GM18498 (cell line): ENCODE data around the gene MBNL1.
"Not testable (repeated sequence)": the region's sequence is repeated elsewhere in the genome, so short reads cannot be mapped to it uniquely, and the experiment has no call there.

Source experiments
- ATAC-seq: cut with Tn5 transposase; IDR thresholded peaks from one replicate; pipeline ENCODE4 v1.9.1; 2021; ENCODE audit warnings: mild to moderate bottlenecking, moderate library complexity; ENCODE audit not compliant: unreplicated experiment

Gene MBNL1

DNA sequence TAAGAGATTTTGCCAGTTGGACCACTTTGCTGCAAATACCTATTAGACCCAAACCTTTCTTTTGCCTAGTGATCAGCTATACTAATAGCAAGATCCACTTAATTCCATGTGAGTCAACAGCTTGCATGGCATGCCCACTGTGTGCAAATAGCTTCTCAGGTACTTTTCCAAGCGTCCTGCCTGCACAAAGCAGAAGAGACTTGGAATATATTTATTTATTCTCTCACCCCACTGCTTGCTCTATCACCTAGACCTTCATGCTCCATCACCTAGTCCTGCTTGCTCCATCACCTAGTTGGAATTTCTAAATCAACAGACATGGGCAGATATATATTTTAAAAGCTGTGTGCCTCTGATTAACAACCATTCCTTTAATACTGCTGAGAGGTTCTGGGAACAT is 47.6 kb downstream of the MBNL1 start:
- no peak for ATAC-seq

DNA sequence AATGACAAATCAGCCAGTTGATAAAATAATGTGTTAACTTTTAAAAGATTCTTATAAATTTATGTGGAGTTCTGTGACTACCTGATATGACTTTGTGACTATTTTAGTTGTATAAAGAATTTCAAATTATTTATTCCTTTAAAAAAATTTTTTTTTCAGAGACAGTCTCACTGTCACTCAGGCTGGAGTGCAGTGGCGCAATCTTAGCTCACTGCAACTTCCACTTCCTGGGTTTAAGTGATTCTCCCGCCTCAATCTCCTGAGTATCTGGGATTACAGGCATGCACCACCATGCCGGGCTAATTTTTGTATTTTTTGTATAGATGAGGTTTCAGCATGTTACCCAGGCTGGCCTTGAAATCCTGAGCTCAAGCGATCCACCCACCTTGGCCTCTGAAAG is 48.5 kb downstream of the MBNL1 start:
- no peak for ATAC-seq

DNA sequence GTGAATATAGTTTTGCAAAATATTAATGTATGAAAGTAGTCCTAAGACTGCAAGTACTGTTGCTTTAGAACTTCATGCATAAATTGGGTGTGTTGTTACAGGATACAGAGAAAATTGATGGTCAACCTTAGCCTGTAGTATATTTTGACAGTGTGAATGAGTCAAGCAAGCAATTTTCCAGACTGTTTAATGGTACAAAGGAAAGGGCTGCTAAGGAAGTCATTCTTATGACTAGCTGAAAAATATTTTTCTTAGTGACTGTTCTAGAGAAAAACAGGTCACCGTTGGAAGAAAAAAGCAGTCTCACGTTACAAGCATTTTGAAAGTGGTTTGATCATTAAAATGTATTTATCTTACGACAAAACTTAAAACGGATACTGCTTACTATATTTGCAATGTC is 49.2 kb downstream of the MBNL1 start:
- ATAC-seq = no peak

DNA sequence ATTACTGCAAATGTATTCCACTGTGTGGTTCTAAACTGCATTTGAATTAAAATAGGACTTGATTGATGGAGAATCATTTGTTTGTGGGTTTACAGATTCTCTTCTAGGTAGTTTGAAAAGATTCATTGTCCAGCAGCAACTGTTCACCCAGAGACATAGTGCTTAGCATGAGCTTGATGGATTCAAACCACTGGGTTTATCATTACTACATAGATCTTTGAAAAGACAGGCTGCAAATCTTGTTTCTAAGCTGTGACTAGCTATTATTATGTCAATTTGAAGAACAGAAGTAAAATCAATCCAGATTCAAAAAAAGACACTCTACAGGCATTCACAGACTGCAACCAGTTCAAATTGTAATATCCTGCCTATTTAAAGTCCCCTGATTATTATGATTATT is 49.8 kb downstream of the MBNL1 start:
- ATAC-seq = no peak

DNA sequence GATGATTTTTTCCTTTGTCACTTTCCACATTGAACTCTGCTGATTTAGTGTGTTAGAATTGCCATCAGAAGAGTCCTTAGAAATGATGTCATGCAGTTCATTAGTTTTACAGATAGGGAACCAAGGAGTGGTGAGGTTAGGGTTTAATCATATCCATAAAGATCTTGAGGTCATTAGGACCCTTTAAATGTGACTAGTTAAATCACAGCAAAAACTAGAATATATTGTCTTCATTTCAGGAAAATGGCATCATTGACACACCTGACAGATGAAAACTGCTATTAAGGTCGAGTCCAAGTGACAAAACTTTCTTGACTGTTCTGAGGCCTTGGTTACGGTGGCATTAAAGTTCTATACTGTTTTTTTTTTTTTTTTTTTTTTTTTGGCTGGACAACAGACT is 50.5 kb downstream of the MBNL1 start:
- no peak for ATAC-seq

DNA sequence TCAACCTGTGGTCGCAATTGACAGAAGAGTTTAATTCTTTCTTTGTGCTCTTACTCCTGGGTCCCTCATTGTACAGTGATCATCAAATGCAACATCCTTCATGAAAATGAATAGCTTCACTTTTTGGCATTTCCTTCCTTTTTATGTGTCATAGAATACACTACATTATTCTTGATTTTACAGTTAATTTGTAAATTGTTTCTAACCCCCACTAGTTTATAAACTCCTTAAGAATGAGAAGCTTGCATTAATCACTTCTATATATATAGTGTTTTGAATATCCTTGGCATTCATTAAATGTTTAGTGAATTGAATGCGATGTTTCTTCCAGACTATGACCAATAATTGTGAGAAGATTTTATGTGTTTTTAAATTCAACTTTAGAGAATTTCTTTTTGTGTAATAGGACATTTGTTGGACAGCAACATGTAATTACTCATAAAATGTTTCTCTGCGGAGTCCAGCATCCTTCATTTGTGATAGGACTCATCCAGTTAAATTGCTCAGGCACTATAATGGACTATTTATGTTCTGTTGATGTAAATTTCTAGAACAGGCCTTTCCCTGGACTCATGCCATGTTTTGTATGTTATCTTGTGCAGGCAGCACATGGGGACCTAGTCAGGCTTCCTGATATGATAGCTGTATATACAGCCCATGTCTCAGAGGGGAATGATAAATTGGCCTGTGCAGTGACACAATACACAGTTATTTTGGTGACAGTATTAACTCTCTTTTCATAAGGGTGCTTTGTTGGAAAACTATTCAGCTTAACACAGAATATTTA is 51.3 kb downstream of the MBNL1 start:
- no peak for ATAC-seq

DNA sequence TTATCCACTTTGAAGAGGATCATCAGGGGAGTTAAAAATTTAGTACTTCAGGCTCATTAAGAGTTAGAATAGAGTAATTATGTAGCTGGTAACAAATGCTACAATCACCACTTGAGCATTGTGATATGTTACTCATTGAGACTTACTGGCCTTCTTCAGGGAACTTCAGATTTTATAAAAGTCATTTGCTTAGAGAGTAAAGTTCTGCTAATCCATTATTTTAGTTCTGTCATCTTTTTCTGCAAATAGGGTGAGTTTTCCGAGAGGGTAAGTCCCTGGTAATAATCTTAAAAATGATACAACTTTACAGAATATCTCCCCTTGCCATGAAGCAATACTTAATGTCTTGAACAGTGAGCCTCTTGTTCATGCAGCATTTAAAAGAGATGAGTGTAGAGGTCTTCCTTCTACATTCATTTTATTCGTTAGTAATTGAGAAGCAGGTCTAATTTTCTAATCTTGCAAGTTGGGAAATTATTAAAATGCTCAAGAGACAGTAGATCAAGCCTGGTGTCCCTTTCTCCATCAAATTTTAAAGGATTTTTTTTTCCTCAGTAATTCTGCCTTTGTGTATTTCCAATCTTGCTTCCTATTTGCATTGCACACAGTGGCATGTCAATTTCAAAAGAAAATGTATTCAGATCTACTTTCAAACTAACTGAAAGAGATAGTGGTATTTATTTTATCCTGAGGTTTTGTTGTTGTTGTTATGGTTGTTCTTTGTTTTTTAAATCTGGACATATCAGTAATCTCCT is 52.6 kb downstream of the MBNL1 start:
- ATAC-seq = no peak

DNA sequence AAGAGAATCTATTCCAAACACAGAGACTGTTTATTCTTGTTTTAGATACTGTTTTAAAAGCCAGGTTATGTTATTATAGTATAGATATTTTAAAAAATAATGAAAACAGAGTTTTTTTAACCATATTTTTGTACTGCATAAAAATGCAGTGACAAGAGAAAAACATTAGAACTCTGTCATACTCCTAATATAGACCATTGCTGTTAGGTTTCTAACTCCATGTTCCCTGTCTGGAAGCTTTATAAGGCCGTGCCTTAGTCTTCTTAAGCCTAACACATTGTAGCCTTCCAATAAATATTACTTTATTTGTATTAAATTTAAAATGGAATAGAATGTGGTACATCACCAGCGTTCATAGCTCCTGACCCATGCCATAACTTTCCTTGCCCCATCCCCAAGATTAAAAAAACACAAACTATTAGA is 53.2 kb downstream of the MBNL1 start:
- ATAC-seq = no peak

DNA sequence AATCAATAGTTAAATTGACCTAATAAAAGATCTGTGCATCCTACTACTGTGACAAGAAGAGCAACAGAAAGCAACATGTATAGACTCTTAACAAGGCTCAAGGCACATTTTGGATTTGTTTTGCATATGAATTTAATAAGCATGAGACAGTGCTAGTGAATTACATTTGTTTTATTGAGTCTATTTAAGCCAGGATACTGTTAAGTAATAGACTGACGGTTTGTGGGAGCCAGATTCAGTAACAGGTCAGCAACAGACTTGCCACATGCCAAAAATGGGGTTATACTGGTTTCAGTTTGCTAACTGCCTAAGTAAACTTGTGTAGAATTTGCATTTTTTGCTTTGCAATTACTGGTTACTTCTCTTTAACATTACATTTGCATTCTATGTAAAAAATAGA is 54.0 kb downstream of the MBNL1 start:
- ATAC-seq = peak; percentile 66

DNA sequence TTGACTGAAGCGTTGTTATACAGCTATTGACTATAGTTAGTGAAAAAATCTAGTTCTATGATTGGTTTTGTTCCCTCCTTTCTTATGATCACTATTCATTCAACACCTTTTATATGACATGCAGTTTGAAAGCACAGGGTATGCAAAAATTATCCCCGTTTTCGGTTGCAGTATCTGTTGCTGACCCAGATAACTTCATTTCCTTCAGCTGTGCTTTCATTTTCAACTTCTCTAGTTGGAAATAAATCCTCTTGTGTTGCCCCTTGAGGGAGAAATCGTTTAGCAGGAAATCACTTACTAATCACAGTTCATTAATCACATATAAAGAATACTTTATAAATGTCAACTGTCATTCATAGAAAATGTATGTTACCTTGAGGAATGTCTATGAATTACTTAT is 55.1 kb downstream of the MBNL1 start:
- ATAC-seq = peak; percentile 80

DNA sequence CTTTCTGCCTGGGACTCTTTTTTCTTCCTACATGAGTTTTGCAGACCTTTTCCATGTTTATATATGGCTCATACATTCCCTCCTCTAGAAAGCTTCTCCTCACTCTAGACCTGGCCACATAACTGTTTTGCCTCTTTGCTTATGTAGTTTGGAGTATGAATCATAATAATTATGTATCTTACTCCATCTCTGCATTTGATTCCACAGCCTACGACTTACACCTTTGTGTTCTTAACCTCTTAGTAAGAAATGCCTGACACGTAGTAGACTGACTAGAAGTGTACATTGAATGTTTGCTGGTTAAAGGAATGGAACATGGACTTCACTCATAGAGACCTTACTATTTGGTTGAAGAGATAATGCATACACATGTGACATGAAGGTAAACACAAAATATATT is 56.4 kb downstream of the MBNL1 start:
- no peak for ATAC-seq

DNA sequence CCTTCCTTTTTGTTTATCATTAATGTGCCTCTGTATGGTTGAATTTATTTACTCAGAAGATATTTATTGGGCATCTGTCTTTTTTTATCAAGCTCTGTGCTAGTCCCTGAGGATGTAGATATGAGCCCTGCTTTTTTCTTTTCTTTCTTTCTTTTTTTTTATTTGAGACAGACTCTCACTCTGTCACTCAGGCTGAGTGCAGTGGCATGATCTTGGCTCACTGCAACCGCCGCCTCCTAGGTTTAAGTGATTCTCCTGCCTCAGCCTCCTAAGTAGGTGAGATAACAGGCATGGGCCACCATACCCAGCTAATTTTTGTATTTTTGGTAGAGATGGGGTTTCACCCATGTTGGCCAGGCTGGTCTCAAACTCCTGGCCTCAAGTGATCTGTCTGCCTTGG is 58.5 kb downstream of the MBNL1 start:
- ATAC-seq = no peak

DNA sequence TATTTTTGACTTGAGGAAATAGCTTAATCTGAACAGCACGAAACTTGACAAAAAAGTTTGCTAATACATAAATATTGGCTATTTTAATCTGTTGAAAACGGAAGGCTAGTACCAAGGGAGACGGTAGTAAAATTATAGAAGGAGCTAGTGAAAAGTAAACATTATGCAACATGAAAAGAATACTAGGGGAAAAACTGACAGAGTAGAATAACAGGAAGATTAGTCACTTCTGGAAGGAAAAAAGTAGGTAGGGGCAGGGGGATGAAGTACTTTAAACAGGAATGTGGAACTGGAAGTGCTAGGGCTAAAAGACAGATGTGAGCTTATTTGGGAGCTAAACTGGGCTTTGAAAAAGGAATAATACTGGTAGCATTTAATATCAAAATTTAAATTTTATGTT is 60.1 kb downstream of the MBNL1 start:
- ATAC-seq = no peak

DNA sequence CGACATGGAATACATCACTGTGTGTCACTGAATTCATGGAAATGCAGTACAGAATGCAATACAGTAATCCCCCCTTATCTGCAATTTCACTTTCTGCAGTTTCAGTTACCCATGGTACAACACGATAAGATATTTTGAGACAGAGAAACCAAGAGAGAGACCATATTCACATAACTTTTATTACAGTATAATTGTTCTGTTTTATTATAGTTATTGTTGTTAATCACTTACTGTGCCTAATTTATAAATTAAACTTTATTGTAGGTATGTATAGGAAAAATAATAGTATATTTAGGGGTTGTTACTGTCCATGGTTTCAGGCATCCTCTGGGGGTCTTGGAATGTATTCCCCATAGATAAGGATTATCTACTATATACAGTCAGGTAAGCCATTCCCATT is 61.8 kb downstream of the MBNL1 start:
- no peak for ATAC-seq

DNA sequence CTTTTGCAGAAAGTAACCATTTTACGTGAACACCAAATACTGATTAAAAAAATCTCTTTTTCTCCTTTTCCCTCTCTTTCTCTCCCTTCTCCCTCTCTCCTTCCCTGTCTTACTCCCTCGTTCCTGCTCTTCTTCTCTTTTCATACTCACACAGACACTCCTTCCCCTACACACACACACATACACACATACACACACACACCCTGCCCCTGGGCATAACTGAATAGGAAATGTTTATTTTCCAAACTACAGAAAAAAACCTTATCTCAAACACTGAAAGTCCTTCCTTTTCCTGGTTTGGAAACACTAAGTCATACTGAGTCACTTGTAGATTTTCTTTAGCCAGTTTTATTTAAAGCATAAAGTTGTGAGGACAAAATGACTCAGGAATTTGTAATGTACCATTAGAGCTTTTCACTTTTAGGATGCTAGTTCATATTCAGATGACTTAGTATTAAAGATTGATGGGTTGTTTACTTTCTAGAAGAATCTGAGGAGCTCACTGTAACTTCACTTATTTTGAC is 62.4 kb downstream of the MBNL1 start:
- no peak for ATAC-seq

DNA sequence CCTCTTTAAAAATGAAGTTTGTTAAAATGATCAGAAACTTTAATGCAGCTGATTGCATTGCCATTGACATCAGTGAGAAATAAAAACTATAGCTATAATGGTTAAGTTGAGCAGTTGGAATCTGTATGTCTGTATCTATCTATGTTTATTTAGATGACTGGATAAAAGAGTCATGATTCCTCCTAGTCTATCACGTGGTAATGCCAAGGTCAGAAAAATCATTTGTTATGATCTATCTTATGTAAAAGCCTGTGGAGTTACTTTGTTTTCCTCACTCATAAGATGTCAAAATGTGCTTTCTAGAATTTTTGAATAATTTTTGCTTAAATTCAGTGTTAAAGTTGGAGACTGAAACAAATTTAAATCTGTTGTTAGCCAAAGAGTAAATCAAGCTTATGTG is 63.3 kb downstream of the MBNL1 start:
- no peak for ATAC-seq

DNA sequence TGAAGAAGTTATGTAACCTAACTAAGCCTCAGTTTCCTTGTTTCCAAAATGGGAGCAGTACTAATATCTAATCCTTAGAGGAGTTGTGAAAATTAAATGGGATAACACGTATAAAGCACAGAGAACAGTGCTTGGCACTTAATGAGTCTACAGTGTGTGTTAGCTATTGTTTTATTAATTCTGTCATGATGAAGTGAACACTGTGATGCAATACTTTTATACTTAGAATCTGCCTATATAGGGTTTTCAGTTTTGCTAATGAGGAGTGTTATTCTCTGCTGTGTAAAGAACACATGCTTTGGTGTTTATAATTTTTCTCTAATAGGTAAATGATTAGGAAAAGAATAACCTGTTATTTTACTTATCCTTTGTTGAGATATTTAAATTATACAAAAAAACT is 65.2 kb downstream of the MBNL1 start:
- ATAC-seq = no peak

DNA sequence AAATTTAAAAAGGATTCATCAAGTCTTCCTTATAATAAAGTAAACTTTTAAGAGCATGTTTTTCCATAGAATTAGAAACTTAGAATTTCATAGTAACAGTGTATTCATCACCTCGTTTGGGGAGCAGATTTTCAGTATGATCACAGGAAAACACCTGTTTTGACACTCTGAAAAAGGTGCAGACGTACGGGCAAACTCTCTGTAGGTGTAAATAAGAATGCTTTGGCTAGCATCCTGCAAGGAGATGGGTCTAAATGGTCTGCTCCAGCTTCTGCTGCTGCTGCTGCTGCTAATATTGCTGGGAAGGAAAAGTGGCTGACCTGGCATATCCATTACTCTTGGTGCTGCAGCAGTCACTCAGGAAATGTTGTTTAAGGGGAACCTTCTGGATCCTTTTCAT is 66.0 kb downstream of the MBNL1 start:
- no peak for ATAC-seq

DNA sequence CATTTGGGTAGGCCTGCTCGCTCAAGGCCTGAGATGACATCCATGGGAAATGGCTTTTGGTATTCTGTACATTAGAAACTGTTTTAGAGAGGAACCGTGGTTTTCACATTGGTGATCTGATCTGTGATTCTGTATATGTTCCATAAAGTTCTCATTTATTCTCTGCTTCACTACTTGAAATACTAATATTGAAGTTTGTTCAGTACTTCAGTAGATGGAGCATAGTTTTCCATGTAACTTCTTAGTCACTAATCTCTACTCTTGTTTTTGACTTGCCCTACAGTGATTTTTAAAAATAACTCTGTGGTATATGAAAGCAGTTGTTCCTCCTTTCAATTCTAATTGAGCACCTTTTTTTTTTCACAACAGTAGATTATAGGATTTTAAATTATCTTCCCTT is 66.5 kb downstream of the MBNL1 start:
- ATAC-seq = no peak

DNA sequence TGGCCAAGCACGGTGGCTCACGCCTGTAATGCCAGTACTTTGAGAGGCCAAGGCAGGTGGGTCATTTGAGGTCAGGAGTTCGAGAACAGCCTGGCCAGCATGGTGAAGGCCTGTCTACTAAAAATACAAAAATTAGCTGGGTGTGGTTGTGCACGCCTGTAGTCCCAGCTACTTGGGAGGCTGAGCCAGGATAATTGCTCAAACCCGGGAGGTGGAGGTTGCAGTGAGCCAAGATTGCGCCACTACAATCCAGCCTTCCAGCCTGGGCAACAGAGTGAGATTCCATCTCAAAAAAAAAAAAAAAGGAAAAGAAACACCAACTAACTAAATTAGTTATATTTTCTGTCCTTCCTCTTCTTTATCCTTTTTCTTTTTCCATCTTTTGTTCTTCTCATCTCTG is 68.6 kb downstream of the MBNL1 start:
- ATAC-seq = not testable (repeated sequence)

DNA sequence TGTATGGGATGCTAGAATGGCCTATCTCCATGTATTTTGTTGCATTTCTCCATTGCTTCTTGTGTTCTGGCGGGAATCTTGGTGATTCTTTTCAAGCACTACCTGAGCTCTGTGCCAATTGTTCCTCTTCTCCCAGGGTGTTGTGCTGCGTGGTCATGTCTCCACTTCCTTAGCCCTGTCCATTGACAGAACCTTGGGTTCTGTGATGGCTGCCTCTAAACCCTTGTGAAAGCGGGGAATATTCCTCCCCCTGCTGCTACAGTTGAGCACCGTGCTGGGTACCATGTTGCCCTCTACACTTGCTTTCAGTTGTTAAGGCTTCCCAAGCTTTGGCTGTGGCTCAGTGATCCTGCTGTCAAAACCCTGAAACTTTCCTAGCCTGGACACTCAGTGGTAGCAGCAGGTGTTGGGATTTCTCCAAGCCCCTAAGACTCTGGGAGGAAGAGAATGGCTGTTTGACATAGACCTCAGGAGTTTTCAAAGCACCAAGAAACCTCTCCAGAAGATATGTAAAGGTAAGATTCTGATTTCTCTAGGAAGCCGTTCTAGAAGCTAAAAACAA is 69.5 kb downstream of the MBNL1 start:
- no peak for ATAC-seq
